GM13976 (cell line): ENCODE results near the gene CHPF.

Experiments used
- DNase-seq: peaks from one replicate; pipeline ENCODE4 v3.0.0; 2012; ENCODE audit warnings: low spot score
- CTCF ChIP-seq: IDR thresholded peaks from 2 replicates; pipeline ENCODE4 v1.5.1; 2012; ENCODE audit warnings: borderline replicate concordance, mild to moderate bottlenecking; ENCODE audit not compliant: insufficient read depth; ENCODE audit errors: extremely low read depth, missing control alignments, control extremely low read depth
- in situ Hi-C: fragments of 300-500 bp; cut with MboI; formaldehyde crosslinking; loops from one replicate; pipeline ENCODE4 v1.12.0; 2022; ENCODE audit warnings: low sequenced_read_pairs, mixed read lengths, inconsistent platforms; ENCODE audit not compliant: unreplicated experiment

The CHPF gene

DNA sequence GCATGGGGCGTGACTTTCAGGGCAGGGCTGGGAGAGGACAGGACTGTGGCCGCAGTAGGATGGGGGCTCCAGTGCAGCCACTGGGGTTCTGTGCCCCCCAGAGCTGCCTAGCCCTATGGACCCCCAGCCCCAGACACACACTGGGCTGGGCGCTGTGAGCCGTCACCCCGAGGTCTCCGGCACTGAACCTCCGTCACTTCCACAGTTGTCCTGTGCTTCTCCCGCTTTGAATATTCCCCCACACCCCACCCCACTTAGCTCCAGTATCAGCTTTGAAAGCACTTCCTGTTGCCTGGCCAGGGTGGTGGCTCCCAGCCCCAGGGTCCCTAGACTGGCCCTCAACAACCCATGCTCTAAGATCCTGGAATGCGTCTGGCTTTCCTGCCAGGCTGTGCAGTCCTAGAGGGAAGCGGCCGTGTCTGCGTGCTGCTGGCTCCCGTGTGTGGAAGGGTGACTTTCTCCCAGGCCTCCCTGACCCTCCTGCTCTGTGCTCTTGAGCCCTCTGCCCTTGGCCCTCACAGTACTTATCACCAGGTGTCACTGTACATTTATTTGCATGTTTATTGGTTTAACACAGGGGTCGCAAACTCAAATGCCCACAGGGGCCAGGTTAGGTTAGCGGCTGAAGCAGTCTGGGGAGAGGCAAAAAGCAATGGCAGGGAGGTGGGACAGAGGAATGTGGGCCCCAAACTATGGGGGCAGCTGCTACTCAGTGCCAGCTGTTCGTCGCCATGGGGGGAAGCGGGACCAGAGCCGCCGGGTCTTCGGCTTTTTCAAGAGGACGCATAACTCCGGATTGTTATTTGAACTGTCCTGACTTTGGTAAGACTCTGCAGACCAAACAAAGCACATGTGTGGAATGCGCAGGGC is 17.8 kb upstream of the CHPF start:
- no peak for TF ChIP-seq CTCF
- in situ Hi-C loops = no loop called here

DNA sequence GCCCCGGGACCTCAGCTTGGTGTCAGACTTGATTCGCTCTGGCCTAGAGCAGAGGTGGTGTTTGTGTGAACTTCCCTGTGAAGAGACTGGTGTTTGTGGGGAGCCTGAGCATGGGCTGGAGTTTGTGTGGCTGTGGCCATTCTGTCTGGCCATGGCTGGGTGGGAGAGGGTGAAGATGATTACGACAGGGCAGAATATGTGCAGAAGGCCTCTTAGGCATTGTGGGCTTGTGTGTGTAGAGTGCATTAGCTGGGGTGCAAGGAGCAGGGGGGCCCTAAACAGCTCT is 17.2 kb upstream of the CHPF start:
- TF ChIP-seq CTCF = no peak
- no peak for DNase-seq
- in situ Hi-C loops = no loop called here

More for the DNA sequence above, 17.8 kb upstream of the CHPF start:
- DNase-seq = no peak

DNA sequence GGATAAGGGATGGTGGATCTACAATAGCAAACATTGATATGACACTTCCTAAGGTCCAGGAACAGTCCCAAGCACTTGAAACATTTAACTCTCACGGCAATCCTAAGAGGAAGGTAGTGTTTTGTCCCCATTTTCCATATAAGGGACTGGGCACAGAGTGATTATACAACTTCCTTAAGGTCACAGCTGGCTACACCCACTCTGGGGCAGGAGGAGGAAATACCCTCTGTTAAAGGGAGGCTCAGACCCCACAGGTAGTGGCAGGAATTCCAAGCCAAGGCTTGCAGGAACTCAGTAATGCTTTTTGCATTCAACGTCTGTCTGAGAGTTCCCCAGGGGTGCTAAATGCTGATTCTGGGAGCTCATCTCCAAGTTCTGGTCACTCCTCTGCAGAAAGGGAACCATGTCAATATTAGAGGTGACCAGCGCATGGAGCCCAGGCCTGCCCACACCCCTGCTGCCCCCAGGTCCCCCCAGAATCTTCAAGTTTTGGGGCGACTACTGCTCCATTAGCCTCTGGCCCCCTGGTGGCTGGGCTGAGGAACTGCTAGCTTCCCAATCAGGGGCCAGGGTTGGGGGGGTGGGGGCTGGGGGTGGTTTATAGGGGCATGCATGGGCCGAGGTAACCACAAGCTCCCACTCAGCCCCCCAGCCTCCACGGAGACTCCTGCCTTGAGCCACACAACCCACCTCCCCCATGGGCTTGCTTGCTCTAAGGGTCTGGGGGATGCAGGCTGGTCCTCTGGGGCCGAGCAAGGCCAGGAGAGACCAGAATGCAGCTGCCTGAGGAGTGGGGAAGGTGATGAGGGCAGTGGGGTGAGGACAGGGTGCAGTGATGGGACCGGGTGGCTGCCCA is 16.7 kb upstream of the CHPF start:
- peak; percentile 56 for TF ChIP-seq CTCF
- peak; percentile 79 for DNase-seq

GRCh38 chr2:219559156-219559915 is 15.7 kb upstream of the CHPF start:
- in situ Hi-C loops = no loop called here
- TF ChIP-seq CTCF = no peak

More for the DNA sequence above, 16.7 kb upstream of the CHPF start:
- in situ Hi-C loops = no loop called here

GRCh38 chr2:219557791-219558785 is 14.5 kb upstream of the CHPF start:
- no peak for TF ChIP-seq CTCF
- in situ Hi-C loops = no loop called here
- DNase-seq = no peak

More at GRCh38 chr2:219559156-219559915, 15.7 kb upstream of the CHPF start:
- no peak for DNase-seq
